ENCODE data around the gene SLC39A13.
A peak's percentile ranks its signal among the peaks of the same experiment; 100 is the strongest.

SLC39A13 gene

DNA sequence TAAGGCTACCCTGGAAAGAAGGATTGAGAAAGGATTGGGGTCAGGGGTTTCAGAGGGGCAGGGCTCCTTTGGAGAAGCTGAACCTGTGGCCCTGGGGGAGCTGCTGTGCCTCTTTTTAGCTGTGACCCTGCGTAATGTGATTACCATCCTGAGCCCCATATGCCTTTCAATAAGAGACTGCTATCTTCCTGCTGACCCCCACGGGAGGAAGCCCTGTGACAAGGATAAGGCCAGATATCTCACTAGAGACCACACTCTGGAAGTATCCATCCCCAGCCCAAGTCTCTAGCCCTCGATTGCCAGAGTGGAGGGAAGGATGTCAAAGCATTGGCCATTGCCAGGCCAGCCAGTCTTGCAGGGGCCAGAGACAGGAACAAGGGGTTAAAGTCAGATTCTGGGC is 4.8 kb upstream of the SLC39A13 start:
- DNase-seq (ENCODE audit: low spot score): no peak

DNA sequence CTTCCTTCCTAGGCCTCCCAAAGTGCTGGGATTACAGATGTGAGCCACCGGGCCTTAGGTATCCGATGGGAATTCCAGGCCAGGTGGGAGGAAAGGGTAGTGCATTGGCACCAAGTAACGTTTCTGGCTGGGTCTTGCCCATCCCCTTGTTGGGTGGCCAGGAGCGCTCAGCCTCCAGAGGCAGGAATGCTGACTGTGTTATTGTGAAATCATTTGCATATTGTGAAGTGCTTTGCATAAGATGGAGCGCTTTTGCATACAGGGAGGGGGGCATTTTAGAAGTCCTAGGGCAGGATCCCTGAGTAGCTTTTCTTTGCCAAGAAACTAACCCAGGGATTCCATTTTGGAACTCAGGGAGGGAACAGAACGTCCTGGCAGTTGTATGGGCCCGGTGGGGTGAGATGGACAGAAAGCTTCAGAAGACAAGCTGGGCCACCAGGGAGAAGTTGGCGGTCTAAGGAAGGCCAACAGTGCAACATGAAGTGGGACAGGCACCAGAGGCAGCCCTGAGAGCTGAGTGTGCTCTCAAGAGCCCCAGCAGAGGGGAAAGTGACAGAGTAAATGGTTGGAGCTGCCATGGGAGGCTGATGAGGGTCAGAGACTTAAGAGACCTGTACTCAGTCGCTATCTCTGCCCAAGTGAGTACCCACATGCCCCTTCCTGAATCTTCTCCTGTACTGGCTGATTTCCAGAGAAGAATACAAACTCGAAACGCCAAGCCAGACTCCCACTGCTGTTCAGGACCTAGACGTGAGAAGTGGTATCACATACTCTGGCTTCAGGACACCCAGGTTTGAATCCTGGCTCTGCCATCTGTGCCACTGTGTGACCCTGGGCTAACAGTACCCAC is 1.3 kb upstream of the SLC39A13 start:
- no peak for DNase-seq (ENCODE audit: low spot score)

DNA sequence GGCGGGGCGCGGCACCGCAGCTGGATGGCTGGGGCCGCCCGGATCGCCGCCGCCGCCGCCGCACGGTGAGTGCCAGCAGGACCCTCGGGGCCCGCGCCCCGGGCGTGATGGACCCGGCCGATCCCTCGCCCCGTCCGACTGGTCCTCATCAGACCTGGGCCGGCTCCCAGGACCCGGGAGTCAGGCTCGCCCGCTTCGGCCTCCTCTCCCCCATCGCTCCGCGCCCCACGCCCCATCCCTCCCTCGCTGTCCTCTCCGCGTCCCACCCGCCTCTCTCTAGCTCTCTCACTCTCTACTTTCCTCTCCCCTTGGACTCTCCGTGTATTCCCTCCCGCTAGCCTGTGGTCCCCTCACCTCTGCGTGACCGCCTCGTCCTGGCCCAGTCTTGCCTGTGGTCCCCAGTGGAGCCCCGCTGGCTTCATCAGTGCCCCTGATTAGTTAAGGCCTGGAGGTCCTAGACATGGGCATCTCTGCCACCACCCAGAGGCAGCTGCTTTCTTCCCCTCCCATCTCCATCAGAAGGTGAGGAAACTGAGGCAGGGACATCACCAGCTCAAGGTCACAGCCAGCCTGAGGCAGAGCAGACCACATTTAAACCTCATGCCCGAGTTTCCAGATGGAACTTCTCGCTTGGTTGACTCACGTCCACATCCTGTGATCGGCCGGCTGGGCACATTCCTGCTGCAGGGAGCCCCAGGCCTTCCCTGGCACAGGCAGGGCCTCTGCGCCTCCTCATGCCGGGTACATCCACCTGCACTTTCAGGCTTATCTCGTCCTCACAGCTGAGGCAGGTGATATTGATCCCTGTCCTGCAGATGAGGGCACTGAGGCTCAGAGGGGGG is 429 bp downstream of the SLC39A13 start:
- DNase-seq (ENCODE audit: low spot score): no peak

- no peak for DNase-seq (ENCODE audit: low spot score)
Observed at GRCh38 chr11:47409440-47410369, 1.3 kb downstream of the SLC39A13 start.

- no peak for DNase-seq (ENCODE audit: low spot score)
Observed at GRCh38 chr11:47410370-47411264, 2.2 kb downstream of the SLC39A13 start.

DNA sequence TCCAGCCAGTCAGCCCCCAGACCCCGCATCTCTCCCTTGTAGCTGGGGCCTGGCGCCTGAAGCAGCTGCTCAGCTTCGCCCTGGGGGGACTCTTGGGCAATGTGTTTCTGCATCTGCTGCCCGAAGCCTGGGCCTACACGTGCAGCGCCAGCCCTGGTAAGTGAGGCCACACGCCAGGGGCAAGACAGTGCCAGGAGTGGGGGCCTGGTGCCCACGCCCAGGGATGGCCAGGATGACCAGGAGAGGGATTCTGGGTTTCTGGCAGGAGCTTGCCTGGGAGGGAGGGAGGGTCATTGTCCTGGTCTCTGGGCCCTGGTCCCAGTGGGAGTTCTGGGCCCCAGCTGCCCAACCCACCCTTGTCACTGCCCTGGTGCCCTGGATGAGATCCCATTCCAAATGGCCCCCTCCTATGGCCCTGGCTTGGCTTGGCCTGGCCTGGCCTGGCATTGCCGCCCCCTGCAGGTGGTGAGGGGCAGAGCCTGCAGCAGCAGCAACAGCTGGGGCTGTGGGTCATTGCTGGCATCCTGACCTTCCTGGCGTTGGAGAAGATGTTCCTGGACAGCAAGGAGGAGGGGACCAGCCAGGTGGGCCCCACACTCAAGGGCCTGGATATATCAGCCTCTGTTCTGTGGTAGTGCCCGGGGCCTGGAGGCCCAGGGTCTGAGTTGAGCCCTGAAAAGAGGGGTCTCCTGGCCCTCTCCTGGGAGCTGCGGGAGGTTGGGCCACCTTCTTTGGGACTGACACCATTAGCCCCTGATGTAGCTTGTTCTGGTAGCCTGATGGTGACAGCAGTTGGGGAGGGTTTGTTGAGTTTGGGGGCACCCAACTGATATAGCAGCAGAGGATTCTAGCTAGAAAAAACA is 3.7 kb downstream of the SLC39A13 start:
- DNase-seq (ENCODE audit: low spot score): peak; percentile 48

DNA sequence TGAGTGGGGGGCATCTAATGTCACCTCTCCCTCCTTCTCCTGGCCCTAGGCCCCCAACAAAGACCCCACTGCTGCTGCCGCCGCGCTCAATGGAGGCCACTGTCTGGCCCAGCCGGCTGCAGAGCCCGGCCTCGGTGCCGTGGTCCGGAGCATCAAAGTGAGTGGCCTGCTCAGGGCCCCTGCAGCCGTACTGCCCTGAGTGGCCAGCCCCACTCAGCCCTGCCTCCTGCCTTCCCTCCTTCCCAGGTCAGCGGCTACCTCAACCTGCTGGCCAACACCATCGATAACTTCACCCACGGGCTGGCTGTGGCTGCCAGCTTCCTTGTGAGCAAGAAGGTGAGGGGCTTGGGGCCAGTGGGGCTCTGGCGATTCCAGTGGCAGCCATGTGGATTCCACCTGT is 5.0 kb downstream of the SLC39A13 start:
- DNase-seq (ENCODE audit: low spot score): no peak

GRCh38 chr11:47413908-47414684 is 5.7 kb downstream of the SLC39A13 start:
- DNase-seq (ENCODE audit: low spot score): no peak

GRCh38 chr11:47414685-47415070 is 6.3 kb downstream of the SLC39A13 start:
- no peak for DNase-seq (ENCODE audit: low spot score)

DNA sequence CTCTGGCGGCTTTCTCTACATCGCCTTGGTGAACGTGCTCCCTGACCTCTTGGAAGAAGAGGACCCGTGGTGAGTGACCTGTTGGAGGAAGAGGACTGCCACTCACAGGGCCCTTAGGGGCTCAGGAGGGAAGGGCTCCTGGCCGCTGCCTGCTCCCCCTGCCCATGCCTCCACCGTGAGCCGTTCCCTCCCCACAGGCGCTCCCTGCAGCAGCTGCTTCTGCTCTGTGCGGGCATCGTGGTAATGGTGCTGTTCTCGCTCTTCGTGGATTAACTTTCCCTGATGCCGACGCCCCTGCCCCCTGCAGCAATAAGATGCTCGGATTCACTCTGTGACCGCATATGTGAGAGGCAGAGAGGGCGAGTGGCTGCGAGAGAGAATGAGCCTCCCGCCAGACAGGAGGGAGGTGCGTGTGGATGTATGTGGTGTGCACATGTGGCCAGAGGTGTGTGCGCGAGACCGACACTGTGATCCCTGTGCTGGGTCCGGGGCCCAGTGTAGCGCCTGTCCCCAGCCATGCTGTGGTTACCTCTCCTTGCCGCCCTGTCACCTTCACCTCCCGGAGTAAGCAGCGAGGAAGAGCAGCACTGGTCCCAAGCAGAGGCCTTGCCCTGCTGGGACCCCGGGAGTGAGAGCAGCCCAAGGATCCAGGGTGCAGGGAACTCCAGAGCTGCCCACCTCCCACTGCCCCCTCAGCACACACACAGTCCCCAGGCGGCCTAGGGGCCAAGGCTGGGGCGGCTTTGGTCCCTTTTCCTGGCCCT is 6.9 kb downstream of the SLC39A13 start:
- DNase-seq (ENCODE audit: low spot score): no peak

GRCh38 chr11:47415949-47416472 is 7.6 kb downstream of the SLC39A13 start:
- DNase-seq (ENCODE audit: low spot score): no peak

- no peak for DNase-seq (ENCODE audit: low spot score)
Observed at GRCh38 chr11:47417712-47418111, 9.3 kb downstream of the SLC39A13 start.

DNA sequence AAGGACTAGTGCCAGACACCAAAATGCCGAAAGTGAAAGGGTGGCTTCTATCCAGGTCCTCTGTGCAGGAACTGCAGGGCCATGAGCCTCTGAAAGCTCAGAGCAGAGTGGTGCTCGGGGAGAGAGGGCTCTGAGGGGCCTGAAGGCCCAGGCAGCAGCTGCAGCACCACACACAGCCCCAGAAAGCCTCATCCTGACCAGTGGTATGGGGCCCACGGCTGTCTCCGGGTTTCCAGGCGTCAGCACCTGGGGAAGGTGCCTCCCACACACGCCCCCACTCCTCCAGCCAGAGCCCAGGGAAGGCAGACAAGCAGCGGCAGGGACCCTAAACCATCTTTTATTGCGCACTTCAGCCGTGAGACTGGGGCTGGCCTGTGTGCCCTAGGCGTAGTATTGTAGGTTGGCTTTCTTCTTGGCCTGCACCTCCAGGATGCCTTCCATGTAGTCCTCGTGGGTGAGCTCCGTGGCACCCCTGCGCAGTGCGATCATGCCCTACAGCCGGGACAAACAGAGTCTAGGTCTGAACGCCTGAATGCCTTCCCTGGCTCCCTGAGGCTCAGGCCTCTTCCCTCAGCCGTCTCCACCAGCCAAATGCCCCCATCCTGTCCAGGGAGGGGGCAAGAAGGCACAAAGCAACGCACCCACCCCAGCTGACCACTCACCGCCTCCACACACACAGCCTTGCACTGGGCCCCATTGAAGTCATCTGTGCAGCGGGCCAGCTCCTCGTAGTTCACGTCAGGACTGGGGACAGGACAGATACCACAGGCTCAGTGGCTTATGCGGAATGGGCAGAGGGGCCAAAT is 10.3 kb downstream of the SLC39A13 start:
- no peak for DNase-seq (ENCODE audit: low spot score)

DNA sequence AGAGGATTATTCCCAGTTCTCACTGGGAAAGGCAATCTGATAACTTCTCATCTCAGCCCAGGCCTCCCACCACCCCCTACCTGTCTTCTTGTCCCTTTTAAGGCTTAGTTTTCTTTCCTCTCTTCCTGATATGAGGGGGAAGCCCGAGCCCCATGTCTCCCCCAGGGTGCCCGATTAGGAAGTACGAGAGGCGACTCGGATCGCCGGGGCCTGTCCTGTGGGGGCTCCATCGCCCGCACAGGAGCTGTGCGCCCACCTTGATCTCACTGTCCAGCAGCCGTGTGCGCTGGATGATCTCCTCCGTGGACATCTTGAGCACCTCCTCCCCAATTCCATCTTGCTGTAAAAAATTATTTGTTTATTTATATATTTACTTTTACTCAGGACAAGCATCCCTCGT is 17.2 kb downstream of the SLC39A13 start:
- no peak for DNase-seq (ENCODE audit: low spot score)

GRCh38 chr11:47426062-47426956 is 17.9 kb downstream of the SLC39A13 start, which contains the start of gene PSMC3:
Gene PSMC3, minus strand, starts transcription at chr11:47426439. Its CDS starts 160 bp downstream, at chr11:47426279.
- DNase-seq (ENCODE audit: low spot score): peak; percentile 98

DNA sequence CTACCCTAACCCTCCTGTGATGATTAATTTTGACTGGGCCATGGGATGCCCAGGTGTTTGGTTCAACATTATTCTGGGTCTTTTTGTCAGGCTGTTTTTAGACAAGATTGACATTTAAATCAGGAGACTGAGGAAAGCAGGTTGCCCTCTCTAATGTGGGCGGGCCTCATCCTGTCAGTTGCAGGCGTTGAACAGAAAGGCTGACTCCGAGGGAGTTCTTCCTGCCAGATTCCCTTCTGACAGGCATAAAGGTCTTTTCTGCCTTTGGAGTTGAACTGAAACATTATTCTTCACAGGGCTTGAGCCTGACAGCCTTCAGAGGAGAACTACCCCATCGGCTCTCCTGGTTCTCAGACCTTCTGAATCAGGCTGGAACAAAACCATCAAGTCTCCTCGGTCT is 22.1 kb downstream of the SLC39A13 start:
- no peak for DNase-seq (ENCODE audit: low spot score)
